Nucleus accumbens (tissue), 56 donors: Measurements from ENCODE around the gene CACTIN.
"Not testable (repeated sequence)": the region's sequence is repeated elsewhere in the genome, so short reads cannot be mapped to it uniquely, and the experiment has no call there.

Experiments used
- DNase-seq, 56 donors: peaks; one replicate each; lab custom pipeline; 2025; lab: John Stamatoyannopoulos, UW

The CACTIN gene

DNA sequence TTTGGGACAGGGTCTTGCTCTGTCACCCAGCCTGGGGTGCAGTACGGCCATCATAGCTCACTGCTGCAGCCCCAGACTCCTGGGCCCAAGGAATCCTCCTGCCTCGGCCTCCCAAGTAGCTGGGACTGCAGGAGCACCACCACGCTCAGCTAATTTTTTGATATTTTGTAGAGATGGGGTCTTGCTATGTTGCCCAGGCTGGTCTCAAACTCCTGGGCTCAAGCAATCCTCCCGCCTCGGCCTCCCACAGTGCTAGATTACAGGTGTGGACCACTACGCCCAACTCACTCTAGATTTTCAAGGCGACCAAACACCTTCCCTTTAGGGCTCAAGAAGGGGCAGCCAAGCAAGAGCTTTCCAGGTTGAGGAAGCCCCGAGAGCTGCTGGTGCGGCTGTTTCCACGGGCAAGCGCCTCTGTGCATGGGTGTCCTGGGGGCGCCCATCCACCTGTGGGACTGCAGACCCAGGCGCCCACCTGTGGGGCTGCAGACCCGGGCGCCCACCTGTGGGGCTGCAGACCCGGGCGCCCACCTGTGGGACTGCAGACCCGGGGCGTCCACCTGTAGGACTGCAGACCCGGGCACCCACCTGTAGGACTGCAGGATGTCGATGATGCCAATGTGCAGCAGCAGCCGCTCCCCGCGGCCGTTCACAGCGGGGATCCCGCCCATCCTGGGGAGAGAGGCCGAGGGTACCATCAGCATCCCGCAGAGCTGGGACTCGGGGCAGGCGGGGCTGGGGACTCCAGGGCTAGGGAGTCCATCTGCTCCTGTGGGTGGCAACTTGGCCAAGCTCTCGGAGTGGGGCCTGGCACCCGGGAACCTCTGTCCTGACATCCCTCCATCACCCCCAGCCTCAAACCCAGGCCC lies 21.7 kb upstream of the CACTIN start:
- no peak for DNase-seq

GRCh38 chr19:3647102-3647501 lies 20.5 kb upstream of the CACTIN start:
- DNase-seq, result not testable (repeated sequence)

DNA sequence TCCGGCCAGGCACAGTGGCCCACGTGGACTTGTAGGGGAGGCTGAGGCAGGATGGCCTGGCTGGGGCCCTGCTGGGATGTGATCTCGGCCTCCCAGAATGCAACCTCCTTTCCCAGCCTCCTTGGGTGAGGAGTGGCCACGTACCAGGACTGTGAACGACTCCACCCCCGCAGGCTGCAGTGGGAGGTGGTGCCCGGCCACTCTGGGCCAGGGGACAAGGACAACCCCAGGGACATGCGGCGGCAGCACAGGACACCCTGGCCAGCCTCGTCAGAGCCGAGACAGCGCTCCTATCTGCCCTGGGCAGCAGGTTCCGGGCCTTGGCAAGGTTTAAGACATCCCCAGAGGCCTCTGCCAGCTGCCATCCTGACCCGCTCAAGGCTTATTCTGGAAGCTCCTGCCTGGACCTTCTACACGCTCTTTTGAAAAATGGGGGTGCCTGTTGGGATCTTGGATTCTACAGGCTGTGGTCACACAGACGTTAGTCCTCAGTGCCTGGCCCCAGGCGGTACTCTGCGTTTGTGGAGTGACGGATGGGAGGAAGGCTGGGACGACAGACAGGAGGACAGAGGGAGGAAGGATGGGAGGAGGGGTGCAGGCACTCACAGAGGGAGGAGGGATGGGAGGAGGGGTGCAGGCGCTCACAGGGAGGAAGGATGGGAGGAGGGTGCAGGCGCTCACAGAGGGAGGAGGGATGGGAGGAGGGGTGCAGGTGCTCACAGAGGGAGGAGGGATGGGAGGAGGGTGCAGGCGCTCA lies 19.9 kb upstream of the CACTIN start:
- DNase-seq, result no peak

- no peak for DNase-seq
Observed at GRCh38 chr19:3645726-3646125, 19.1 kb upstream of the CACTIN start.

GRCh38 chr19:3645067-3645396 lies 18.4 kb upstream of the CACTIN start:
- no peak for DNase-seq

DNA sequence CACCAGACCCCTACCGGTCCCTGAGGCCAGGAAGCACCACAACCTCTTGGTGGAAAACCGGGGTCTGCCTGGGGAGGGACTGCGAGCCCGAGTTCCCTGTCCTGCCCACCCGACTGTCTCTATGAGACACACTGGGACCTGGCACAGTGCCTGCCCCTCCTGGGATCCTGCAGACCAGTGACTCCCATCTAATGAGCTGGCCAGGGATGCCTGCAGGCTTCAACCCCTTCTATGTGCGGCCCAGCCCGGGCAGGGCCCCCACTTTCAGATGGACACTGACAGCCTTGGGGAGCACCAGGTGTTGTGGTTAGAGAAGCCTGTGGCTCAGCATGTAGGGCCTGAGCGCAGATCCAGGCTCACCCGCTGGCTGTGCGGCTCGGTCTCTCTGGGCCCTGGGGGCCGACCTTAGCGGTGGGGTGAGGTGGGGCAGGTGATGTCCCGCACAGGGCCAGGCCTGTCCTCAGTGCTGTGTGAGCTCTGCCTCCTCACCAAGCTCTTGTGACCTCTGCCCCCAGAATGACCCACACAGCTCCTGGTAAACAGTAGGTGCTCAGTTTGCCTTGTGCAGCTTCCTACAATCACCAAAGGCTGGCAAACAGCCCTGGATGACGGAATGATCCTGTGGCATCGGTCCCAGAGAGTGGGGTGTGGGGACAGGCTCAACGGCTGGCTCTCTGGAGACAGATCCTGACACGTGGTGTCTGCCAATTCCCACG lies 17.9 kb upstream of the CACTIN start:
- DNase-seq, result peak in 55 of 56 donors; percentile 12 to 97 (median 87)

DNA sequence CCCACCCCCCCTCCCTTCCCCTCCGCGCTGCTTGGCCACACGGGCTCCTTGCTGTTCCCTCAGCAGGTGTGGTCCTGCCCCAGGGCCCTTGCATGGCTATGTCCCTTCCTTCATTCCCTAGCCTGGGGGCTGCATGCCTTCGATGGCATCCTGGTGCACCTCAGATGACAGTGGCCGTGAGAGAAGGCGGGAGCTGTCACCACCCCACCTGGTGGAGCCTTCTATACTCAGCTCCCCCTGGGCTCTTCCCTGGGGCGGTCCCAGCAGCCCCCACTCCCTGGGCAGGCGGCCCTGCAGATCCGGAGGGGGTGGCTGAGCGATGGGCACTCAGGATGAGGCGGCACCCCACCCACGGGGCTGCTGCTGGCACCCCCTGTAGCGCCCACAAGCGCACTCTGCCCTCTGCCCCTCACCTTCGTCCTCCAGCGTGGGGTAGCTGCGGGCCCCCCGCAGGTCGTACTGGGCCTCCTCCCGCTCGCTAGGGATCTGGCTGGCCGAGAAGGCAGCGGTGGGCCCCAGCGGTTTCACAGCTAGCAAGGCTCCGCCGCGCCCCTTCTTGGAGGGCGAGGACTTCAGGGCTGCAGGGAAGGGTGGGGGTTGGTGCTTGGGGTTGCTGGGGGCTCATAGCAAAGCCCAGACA lies 17.2 kb upstream of the CACTIN start:
- DNase-seq, result no peak

GRCh38 chr19:3642987-3643673 lies 16.5 kb upstream of the CACTIN start:
- DNase-seq, result peak in 4 of 56 donors; percentile 5 to 46 (median 11)

DNA sequence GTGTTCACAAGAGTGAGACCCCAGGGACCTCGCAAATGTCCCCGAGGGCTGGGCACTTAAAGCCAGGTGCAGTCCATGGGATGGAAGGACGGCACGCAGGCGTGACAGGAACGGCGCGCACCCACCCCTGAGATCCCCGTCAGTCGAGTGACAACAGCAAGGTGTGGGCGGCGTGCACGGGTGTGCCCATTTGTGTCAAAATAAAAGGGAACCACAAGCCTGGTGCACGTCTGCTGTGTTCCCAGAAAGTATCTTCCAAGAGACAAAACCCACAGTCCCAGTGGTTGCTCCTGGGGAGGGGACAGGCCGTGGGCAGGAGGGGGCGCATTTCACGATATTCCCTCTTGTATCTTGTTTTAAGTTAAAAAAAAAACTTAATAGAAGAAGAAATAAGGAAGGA lies 15.7 kb upstream of the CACTIN start:
- DNase-seq, result peak in 16 of 56 donors; percentile 8 to 59 (median 24)

DNA sequence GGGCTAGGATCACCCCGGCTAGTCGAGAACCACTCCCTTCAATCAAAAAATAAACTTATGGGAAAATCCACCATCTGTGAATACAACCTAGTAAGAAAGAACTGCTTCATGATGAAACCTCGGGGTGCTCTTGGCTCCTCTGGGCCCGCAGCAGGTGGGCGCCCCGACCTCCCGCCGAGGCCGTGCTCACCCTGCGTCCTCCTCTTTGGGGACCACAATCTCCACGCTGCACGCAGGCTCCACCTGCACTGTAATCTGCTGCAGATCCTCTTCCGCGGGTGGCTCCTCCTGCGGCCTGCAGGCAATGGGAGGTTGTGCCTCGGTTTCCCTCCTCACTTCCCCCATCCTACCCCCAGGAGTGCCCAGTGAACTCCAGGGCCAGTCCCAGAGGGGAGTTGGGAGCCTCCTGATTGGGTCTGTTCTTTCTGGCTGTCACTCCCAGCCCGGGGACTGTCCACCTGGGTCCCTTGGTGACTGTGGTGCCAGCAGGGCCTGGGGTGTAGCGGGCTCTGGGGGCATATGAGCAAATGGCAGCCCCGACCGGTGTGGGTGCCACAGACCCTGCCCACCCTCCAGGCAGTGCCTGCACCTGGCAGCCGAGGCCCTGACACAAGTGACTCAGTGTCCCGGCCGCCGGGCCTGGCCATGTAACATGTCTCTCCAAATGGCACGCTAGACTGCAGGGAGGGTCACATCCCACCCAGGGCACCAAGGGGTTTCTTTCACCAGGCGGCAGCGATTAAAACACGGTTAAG lies 15.1 kb upstream of the CACTIN start:
- DNase-seq, result no peak

- DNase-seq, result no peak
Observed at GRCh38 chr19:3639479-3639878, 12.9 kb upstream of the CACTIN start.

GRCh38 chr19:3638208-3639193 lies 11.9 kb upstream of the CACTIN start:
- no peak for DNase-seq

- DNase-seq, result no peak
Observed at GRCh38 chr19:3637621-3638020, 11.0 kb upstream of the CACTIN start.

DNA sequence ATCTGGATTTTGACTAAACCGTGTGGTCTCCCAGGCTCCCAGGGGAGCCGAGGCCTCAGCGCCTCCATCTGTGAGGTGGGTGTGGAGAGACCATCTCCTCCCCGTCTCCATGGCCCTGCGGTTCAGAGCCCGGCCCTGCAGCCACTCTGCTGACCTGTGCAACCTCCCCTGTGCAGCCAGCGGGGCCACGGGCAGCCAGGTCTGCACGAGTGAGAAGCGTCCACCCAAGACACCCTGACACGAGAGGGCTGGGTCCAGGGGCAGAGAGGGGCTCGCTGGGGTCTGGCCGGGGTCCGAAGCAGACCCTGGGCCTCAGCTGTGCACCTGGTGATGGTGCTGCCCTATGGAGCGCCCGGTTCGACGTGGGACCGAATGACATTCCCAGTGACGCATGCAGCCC lies 10.4 kb upstream of the CACTIN start:
- no peak for DNase-seq

- no peak for DNase-seq
Observed at GRCh38 chr19:3636506-3636905, 9.9 kb upstream of the CACTIN start.

DNA sequence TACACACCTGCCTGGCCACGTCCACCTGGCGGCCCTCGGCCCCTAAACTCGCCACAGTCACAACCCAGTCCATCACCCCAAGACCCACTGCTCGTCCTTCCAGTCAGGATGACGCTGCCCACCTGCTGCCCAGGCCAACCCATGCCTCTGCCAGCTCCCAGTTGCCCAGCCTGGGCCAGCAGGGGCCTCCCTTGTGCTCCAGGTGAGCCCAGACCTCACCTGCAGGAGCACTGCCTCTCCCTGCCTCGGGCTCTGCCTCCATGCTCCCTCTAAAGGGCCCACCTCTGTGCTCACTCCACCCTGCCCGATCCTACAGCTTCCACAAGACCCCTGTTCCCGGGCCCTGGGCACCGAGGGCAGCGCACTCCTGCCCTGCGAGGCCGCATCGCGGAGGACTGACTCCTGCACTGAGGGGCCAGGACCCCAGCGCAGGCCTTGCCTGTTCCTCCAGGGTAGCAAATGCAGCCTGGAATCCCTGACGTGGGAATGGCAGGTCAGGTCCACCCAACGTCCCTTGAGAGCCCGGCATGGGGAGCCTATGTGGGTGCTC lies 8.0 kb upstream of the CACTIN start:
- no peak for DNase-seq

DNA sequence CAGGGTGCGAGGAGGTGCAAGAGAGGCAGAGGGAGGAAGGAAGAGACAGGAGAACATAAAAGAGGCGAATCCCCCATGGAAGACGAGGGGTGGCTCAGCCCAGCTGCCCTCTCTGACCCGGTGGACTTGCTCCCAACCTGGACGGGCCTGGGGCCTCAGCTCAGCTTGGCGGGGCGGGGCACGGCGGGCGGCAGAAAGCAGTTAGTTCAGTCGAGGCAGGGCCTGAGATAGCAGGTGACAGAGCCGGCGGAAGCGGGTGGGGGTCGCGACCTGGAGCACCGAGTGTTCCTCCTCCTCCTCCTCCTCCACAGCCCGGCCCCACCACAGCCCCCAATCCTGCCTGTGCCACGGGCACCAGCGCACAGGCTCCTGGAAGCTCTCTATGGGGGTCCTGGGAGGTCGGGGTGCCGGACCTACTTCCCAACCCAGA lies 7.0 kb upstream of the CACTIN start:
- DNase-seq, result no peak
